ENCODE measurements around the gene NACC1. TPM values are rescaled to one million over a fixed set of nuclear protein-coding genes. Genes with fewer than 3 reads are reported as not detected.
A peak's percentile ranks its signal among the peaks of the same experiment; 100 is the strongest.

The NACC1 gene
- total RNA-seq, 2 donors from 2014 or later = 23.1 to 26.4 TPM

DNA sequence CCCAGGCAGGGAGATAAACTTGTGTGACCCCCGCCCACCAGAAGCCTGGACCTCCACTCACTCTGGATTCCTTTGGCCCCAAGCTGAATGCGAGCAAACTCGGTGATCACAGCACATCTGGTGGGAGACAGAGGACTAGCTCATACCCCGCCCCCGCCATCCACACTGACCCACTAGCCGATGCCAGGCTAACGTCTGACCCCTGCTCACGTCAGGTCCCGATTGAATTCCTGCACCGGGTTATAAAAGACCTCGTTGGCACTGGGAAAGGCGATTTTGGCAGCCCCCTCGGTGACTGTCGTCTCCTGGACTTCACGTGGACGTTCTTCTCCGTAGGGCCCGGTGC is 2.2 kb upstream of the NACC1 start:
- Mint-ChIP-seq H3K36me3 (ENCODE audit: low read depth) (no peaks in the 10 kb centered on the region), H3K4me1 (peaks cover 27% of the 10 kb centered on the region), H3K27ac (peak overlapping the region; percentile 93), H3K27me3 (no peaks in the 10 kb centered on the region), H3K4me3 (peak overlapping the region; percentile 98)
- ATAC-seq (no peak), DNase-seq (no peak)
- no peaks in the 10 kb centered on the region for H3K9me3 ChIP-seq (ENCODE audit: control insufficient read depth, low read length, poor library complexity, severe bottlenecking)

DNA sequence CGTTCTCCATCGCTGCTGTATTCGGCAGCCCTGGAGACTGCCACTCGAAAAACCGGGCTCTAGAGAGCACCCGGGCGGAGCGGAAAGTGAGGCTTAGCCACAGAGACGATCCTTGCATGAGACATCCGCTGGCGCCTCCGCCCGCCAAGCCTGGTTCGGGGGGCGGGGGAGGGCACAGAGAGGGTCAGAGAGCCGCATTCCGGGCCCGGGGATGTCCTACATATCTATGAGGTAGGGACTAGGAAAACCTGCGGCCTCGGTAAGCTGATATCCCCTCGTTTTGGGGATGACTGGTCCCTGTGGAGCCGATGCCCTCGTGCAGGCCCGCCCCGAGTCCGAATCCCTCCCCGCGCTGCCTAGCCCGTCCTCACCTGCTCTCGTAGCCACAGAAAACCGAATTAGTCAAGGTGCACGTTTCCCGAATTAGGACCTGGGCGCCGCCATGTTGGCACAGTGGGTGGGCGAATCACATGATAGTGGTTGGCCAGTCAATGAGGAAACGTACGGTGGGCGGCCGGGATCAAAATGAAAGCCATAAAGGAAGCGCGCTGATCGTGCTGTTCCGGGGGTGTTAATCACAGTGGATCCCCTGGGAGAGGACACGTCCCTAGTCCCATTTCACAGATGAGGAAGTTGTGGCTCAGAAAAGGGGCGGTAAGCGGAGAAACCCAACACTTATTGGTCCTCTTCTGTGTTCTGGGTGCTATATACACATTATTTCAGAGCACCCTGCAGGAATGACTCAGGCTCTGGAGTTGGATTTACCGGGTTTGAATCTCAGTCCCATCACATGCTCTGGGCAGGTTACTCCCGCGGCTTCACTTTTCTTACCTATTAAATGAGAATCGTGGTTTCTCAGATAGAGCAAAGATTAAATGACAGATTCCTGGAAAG is 1.5 kb upstream of the NACC1 start, which contains the start of gene TRMT1:
Gene TRMT1, minus strand, starts transcription at position 459 of the 894 bp plus-strand sequence. Its CDS starts 341 bp downstream, at position 118.
- no peaks in the 10 kb centered on the region for H3K9me3 ChIP-seq (ENCODE audit: control insufficient read depth, low read length, poor library complexity, severe bottlenecking)
- H3K27me3 Mint-ChIP-seq = no peaks in the 10 kb centered on the region
- peak within 1 kb of the TSS; percentile 93 for H3K27ac Mint-ChIP-seq
- peaks cover 30% of the 10 kb centered on the region for H3K4me1 Mint-ChIP-seq
- H3K4me3 Mint-ChIP-seq = peak within 1 kb of the TSS; percentile 98
- peak; percentile 69 for ATAC-seq
- no peaks in the 10 kb centered on the region for H3K36me3 Mint-ChIP-seq (ENCODE audit: low read depth)
- peak; percentile 76 to 79 (median 78) for DNase-seq

DNA sequence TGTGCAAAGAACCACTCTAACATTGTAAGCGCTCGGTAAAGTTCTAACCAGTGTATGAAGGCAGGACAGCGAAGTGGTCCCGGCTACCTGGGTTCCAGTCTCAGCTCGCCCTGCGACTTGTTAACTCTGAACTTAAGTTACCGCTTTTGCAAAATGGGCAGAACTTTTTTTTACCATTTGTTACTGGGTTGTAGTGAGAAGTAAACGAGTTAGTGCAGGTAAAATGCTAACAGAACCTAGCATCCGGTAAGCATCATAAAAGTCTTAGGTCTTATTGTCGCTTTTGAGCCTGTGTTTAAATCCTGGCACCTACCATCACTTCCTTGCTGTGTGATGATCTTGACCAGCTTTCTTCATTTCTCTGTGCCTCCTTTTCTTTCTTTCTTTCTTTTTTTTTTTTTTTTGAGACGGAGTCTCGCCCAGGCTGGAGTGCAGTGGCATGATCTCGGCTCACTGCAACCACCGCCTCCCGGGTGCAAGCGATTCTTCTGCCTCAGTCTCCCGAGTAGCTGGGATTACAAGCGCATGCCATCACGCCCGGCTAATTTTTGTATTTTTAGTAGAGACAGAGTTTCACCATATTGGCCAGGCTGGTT is 790 bp upstream of the NACC1 start:
- H3K4me3 Mint-ChIP-seq = peak overlapping the region; percentile 98
- no peak for DNase-seq
- H3K4me1 Mint-ChIP-seq = peaks cover 35% of the 10 kb centered on the region
- no peaks in the 10 kb centered on the region for H3K36me3 Mint-ChIP-seq (ENCODE audit: low read depth)
- H3K27ac Mint-ChIP-seq = peak overlapping the region; percentile 93
- no peaks in the 10 kb centered on the region for H3K27me3 Mint-ChIP-seq
- H3K9me3 ChIP-seq (ENCODE audit: control insufficient read depth, low read length, poor library complexity, severe bottlenecking) = no peaks in the 10 kb centered on the region
- ATAC-seq = peak; percentile 27

DNA sequence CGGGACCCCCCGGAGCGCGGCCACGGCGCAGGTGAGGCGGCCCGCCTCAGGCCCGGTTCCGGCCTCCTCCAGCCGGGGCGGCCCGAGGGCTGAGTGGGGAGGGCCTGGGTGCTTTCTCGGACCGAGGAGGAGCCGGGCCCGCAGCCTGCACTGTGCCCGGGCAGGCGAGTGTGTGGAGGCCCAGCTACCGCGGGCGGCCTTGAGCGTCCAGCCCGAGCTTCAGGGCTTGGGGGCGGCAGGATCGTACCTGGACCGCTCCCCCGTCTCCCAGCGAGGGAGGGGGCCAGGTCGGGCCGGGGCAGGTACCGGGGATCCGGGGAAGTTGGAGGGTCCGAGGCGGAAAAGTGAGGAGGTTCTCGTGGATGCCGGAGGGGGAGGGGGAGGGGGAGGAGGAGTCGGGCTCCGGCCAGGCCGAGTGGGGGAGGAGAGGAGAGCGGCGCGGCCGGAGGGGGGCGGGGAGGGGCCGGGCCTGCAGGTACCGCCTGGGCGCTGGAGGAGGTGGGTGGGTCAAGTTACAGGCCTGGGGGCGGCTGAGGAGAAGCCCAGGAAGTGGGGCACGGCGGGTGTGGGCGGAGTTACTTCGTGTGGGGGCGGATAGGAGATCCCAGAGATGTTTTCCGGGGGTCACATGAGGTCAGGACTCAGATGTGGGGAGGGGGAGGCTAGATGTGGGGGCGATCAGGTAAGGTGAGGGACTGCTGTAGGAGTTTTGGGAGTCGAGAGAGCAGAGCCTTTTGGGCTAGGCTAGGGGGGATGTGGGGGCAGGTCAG is 545 bp downstream of the NACC1 start:
- H3K4me3 Mint-ChIP-seq = peak overlapping the region; percentile 91
- ATAC-seq (no peak), DNase-seq (no peak)

DNA sequence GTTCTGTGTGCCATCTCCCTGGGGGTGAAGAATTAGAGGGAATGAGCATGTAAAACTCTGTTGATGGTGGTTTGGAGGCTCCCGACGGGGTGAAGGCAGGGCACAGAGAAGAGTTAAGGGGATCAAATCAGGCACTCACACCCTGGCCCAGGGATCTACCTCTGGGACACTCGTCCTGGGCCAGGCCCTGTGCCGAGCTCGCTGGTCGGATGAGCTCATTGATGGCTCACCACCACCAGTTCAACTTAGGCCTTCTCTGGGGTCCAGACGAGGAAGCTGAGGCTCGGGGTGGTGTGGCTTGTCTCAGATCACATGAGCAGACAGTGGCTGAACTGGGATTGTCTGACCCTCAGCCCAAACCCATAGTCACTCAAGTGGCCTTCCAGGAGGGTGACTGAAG is 1.6 kb downstream of the NACC1 start:
- H3K9me3 ChIP-seq (ENCODE audit: control insufficient read depth, low read length, poor library complexity, severe bottlenecking) = no peaks in the 10 kb centered on the region
- Mint-ChIP-seq H3K4me3 (peak overlapping the region; percentile 91), H3K27me3 (no peaks in the 10 kb centered on the region), H3K27ac (peak overlapping the region; percentile 67), H3K4me1 (peaks cover 44% of the 10 kb centered on the region), H3K36me3 (ENCODE audit: low read depth) (no peaks in the 10 kb centered on the region)
- DNase-seq = no peak
- ATAC-seq = no peak

More for the DNA sequence above, 545 bp downstream of the NACC1 start:
- no peaks in the 10 kb centered on the region for H3K36me3 Mint-ChIP-seq (ENCODE audit: low read depth)
- no peaks in the 10 kb centered on the region for H3K9me3 ChIP-seq (ENCODE audit: control insufficient read depth, low read length, poor library complexity, severe bottlenecking)
- H3K4me1 Mint-ChIP-seq = peaks cover 44% of the 10 kb centered on the region
- no peaks in the 10 kb centered on the region for H3K27me3 Mint-ChIP-seq
- peak overlapping the region; percentile 67 for H3K27ac Mint-ChIP-seq

DNA sequence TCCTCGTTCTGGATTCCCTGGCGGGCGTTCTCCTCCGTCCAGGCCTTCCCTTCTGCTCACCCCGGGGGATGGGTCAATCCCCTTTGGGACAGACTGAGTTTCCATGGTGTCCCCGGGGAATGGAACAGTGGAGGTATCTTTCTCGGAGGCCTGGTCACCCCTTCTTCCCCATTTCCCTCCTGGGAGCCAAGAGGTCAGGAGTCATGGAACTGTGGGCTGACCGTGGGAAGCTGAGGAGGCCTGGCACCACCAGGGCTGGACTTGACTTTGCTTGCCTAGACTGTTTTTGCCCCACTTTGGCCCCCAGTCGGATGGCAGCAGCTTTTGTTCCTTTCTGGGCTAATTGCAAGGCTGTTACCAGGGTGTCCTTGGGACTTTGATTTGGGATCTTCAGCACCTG is 2.0 kb downstream of the NACC1 start:
- ATAC-seq = no peak
- peaks cover 44% of the 10 kb centered on the region for H3K4me1 Mint-ChIP-seq
- no peak for DNase-seq

DNA sequence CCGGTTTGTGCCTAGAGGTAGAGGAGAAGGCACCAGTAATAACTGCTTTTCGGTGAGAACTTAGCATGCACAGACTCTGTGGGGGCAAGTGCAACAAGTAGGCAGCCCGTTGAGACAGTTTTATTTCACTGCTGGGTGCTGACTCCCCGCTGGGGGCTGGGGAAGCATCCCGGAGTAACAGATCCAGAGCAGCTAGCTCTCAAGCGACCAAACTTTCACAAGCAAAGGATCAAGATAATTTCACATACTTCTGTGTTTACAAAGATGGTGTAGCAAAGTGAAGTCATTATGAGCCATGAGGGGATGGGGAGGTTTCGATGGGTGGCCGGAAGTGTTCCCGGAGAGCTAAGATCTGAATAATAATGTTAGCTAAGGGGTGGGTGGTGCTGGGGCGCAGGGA is 2.8 kb downstream of the NACC1 start:
- peak overlapping the region; percentile 67 for H3K27ac Mint-ChIP-seq
- no peak overlapping the region for H3K4me3 Mint-ChIP-seq
- no peaks in the 10 kb centered on the region for H3K27me3 Mint-ChIP-seq

More for the DNA sequence above, 2.0 kb downstream of the NACC1 start:
- H3K27me3 Mint-ChIP-seq = no peaks in the 10 kb centered on the region
- H3K36me3 Mint-ChIP-seq (ENCODE audit: low read depth) = no peaks in the 10 kb centered on the region
- peak overlapping the region; percentile 62 for H3K4me3 Mint-ChIP-seq
- no peaks in the 10 kb centered on the region for H3K9me3 ChIP-seq (ENCODE audit: control insufficient read depth, low read length, poor library complexity, severe bottlenecking)
- peak overlapping the region; percentile 67 for H3K27ac Mint-ChIP-seq

DNA sequence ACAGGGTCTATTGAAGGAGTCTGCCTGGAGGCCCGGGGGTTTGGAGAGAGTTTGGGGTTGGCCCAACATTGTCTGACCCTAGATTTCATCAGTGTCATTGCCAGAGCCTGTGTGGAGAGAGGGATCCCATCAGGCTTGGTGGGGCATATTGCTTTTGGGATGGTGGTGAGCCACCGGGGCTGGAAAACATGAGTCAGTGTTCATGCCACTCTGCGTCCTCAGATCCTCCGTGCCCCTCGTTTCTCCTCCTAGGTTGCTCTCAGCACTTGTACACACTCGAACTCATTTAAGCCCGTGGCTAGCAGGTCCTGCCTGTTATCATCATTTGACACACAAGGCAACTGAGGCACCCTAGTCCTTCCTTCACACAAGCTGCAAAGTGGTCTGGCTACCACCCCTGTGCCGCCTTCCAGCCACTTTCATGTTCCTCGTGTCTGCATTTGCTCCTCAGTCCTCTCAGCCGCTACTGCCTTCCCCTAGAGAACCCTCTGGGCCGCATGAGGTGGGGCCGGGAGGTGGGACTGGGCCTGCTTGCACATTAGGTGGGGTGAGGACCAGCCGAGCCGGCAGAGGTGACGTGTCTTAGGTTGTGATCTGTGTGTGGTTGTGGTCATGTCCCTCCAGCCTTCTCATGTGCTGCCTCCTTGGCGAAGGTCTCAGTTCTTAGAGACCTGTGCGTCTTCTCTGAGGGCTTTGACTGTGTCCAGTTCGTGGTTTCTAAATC is 3.6 kb downstream of the NACC1 start:
- no peak for DNase-seq
- H3K4me1 Mint-ChIP-seq = peaks cover 36% of the 10 kb centered on the region

More for the DNA sequence above, 2.8 kb downstream of the NACC1 start:
- H3K9me3 ChIP-seq (ENCODE audit: control insufficient read depth, low read length, poor library complexity, severe bottlenecking) = no peaks in the 10 kb centered on the region
- no peaks in the 10 kb centered on the region for H3K36me3 Mint-ChIP-seq (ENCODE audit: low read depth)
- H3K4me1 Mint-ChIP-seq = peaks cover 40% of the 10 kb centered on the region
- ATAC-seq (no peak), DNase-seq (no peak)

DNA sequence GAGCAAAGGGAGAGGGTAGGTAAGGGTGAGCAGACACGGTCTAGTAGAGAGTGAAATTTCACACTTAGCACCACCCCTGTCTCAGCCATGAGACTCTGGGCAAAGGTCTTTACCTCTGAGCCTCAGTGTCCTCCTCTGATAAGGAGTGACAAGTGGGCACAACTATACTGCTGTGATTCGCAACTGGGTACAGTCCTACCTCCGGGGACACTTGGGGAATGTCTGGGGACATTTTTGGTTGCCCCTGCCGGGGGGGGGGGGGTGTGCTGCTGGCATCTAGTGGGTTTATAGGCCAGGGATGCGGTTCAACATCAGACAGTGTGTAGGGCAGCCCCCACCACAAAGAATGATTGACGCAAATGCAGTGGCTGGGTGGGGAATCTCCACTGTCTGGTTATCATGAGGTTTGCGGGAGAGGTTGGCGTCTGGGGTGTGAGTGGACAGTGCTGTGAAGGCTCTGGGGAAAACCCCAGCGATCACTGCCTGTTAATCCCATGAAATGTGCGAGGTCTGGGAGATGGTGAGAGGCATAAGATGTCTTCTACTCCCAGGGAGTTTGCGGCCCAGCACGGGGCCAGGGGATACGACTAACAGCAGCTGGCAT is 4.3 kb downstream of the NACC1 start:
- peak; percentile 22 for ATAC-seq

More for the DNA sequence above, 3.6 kb downstream of the NACC1 start:
- Mint-ChIP-seq H3K27me3 (no peaks in the 10 kb centered on the region), H3K36me3 (ENCODE audit: low read depth) (no peaks in the 10 kb centered on the region), H3K27ac (peak overlapping the region; percentile 86), H3K4me3 (peak overlapping the region; percentile 2)
- no peak for ATAC-seq
- H3K9me3 ChIP-seq (ENCODE audit: control insufficient read depth, low read length, poor library complexity, severe bottlenecking) = no peaks in the 10 kb centered on the region

DNA sequence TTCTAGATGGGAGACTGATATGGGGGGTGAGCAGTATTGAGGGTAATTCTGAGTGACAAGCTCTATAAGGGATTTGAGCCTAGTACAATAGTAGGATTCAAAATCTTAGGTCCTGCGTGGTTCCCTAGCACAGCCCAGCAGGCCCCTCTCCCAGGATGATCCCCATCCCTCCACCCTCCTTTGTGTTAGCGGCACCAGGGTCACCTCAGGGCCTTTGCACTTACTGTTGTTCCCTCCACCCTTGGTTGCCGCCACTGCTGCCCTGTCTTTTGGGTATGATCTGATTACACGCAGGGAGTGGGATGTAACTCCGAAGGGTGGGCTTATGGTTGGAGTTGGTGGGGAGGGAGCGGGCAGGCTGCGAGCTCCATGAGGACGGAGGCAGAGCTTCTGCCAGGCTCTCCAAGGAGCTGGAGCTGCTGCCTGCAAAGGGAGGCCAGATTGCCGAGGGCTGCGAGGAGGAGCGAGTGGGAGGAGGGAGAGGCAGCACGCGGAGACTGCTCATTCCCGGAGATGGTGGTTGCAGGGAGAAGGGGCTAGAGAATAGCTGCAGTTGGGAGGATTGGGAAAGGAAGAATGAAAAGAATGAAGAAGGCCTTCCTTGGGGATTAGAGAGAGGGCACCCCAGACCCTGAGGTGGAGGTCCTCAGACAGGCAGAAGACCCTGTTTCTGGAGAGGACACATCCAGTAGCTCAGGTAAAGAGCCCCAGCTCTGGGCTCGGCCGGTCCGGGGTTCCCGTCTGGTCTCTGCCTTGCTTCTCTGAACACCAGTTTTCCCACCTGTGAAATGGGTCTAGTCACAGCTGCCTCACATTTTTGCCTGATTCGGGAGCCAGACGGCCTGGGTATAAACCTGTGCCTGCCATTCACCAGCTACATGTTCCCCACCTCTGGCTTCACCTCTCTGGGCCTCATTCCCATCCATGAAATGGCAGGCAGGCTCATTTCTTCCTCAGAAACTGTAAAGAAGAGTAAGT is 5.2 kb downstream of the NACC1 start:
- ATAC-seq (no peak), DNase-seq (no peak)
- Mint-ChIP-seq H3K36me3 (ENCODE audit: low read depth) (no peaks in the 10 kb centered on the region), H3K4me1 (peaks cover 34% of the 10 kb centered on the region), H3K27me3 (no peaks in the 10 kb centered on the region), H3K27ac (peak overlapping the region; percentile 86), H3K4me3 (peak overlapping the region; percentile 69)
- no peaks in the 10 kb centered on the region for H3K9me3 ChIP-seq (ENCODE audit: control insufficient read depth, low read length, poor library complexity, severe bottlenecking)

More for the DNA sequence above, 4.3 kb downstream of the NACC1 start:
- DNase-seq = no peak
- Mint-ChIP-seq H3K27me3 (no peaks in the 10 kb centered on the region), H3K4me3 (peak overlapping the region; percentile 69), H3K4me1 (peaks cover 32% of the 10 kb centered on the region), H3K36me3 (ENCODE audit: low read depth) (no peaks in the 10 kb centered on the region), H3K27ac (peak overlapping the region; percentile 86)
- H3K9me3 ChIP-seq (ENCODE audit: control insufficient read depth, low read length, poor library complexity, severe bottlenecking) = no peaks in the 10 kb centered on the region

DNA sequence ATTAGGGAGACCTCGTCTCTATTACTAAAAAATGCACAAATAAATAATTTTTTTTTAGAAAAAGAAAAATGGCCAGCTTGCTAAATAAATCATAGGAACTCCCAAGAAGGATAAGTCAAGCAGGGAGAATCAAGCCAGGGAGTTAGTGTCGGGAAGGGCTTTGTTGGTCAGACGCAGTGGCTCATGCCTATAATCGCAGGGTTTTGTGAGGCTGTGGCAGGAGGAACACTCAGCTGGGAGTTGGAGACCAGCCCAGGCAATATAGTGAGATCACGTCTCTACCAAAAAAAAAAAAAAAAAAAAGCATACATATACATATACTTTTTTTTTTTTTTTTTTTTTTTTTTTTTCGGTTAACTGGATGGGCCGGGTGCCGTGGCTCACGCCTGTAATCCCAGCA is 9.0 kb downstream of the NACC1 start:
- no peaks in the 10 kb centered on the region for H3K9me3 ChIP-seq (ENCODE audit: control insufficient read depth, low read length, poor library complexity, severe bottlenecking)
- Mint-ChIP-seq H3K27ac (no peak overlapping the region), H3K4me3 (no peak overlapping the region), H3K27me3 (no peaks in the 10 kb centered on the region), H3K4me1 (peaks cover 26% of the 10 kb centered on the region), H3K36me3 (ENCODE audit: low read depth) (no peaks in the 10 kb centered on the region)
- ATAC-seq (no peak), DNase-seq (no peak)

Measured in T-helper 17 cell (primary cell).